Lung microvascular endothelial cell (primary cell): ENCODE measurements around the gene MINDY3. TPM values are rescaled to one million over a fixed set of nuclear protein-coding genes. Genes with fewer than 3 reads are reported as not detected.
A peak's percentile ranks its signal among the peaks of the same experiment; 100 is the strongest.
"Not testable (repeated sequence)": the region's sequence is repeated elsewhere in the genome, so short reads cannot be mapped to it uniquely, and the experiment has no call there.

ENCODE experiments used
- DNase-seq, 2 donors: peaks; one replicate each; pipeline versions ENCODE4 v3.0.0 to v3.0.0-alpha.2; 2010; ENCODE audit warnings: low read depth in 2 of 2
- total RNA-seq: library from RNA; depleted of rRNA; stranded (reverse); fragments of >200 nt; gene quantifications from 2 replicates; pipeline ENCODE4 v1.2.1, GENCODE V29; 2014

MINDY3 gene
- total RNA-seq, 1 donor from 2014 or later: 23.2 TPM

DNA sequence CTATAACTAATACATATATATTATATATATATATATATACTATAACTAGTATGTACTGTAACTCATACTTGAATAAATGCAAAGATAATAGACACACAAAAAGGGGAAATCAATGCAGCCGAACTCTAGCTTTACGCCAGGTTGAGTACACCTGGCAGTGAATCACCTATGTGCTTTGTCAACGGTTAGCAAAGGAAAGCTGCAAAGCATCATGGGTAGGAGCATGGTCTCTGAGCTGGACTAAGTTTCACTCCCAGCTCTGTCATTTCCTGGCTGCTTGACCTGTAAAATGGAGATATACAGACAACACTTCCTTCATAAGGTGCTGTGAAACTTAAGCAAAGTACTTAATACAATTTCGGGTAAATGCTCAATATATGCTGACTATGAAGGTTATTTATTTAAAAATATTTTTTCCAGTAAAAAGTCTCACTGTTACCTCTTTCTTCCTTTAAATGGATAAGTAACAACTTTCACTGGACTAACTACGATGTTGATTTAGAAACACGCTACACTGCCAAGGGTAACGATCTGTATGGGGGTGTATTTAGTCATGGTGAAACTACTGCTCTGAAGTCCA lies 78.8 kb downstream of the MINDY3 start:
- no peak for DNase-seq

DNA sequence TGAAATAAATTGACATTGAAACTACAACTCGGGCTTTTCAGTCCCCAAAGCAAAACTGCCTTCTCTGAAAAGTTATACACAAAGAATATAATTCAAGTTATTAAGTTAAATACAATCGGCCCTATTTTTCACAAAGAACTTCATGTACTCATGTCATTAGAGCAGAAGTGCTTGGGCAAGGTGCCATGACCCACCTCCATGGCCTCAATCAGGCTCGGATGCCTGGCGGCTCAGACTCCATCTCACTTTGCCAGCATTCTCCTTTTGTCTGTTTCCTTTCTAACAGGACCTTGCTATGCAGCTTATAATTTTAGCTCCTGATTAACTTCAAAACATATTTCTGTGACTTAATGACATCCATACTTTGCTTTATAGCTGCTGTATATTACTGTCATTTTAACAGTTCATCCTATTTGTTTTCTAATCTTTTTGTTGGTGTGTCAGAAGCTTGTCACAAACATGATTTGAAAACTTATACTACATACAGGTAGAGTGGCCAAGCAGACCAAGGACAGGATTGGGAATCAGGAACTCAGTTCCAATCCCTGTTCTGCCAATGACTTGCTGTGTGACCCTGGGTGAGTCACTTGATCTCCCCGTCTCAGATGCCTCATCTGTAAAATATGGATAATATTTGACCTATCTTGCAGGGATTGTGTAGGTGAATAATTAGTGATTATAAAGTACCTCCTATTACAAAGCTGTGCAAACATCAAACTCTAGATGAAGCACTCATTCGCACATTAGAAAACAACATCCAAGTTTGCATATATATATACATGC lies 79.8 kb downstream of the MINDY3 start:
- peak; percentile 32 to 45 for DNase-seq

DNA sequence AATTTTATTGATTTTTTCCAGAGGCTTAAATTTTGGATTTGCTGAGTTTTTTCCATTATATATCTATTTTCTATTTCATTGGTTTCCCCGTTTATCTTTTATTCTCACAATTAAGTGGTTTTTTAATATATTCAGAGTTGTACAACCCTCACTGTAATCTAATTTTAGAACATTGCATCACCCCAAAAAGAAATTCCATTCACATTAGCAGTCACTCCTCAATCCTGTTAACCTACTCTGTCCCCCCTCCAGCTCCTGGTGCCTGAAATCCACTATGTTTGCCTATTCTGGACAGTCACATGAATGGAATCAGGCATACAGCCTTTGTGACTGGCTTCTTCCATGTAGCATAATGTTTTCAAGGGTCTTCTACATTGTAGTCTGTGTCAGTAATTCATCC lies 84.8 kb downstream of the MINDY3 start:
- DNase-seq: no peak

DNA sequence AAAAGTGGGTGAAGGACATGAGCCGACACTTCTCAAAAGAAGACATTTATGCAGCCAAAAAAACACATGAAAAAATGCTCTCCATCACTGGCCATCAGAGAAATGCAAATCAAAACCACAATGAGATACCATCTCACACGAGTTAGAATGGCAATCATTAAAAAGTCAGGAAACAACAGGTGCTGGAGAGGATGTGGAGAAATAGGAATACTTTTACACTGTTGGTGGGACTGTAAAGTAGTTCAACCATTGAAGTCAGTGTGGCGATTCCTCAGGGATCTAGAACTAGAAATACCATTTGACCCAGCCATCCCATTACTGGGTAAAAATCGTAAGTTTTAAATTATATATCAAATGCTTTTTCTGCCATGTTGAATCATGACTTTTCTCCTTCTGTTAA lies 85.8 kb downstream of the MINDY3 start:
- not testable (repeated sequence) for DNase-seq

DNA sequence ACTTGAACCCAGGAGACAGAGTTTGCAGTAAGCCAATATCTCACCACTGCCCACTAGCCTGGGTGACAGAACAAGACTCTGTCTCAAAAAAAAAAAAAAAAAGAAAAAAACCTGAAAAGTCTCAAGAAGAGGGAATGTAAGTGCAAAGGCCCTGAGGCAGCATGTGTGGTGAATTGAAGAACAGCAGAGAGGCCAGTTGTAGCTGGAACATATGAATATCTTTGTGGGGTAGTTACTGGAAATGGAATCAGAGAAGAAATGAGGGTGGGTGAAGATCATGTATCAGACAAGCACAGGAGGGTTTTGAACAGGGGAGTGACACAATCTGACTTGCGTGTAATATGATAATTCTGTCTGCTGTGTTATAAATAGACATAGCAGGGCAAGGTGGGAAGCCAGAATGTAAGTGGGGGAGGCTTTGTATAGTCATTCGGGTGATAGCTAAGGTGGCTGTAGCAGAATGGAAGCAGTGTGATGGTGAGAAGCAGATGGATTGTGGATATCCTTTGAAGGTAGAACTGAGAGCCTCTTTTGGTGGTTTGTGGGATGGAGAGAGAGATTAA lies 95.3 kb downstream of the MINDY3 start:
- no peak for DNase-seq

DNA sequence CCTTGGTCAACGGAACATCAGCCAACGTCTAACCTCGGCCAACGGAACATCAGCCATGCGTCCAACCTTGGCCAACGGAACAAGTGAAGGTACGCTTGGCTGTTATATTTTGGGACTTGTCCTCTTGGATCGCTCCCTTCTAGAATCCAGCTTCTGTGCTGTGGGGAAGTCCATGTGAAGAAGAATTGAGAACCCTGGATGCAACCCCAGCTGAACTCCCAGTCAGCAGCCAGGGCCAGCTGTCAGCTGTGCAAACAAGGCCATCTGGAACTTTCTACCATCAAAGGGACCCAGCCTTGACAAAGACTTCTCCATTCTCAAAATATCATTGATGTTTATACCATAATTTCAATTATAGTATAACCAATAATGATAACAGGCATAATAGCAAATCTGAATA lies 97.3 kb downstream of the MINDY3 start:
- DNase-seq: no peak

DNA sequence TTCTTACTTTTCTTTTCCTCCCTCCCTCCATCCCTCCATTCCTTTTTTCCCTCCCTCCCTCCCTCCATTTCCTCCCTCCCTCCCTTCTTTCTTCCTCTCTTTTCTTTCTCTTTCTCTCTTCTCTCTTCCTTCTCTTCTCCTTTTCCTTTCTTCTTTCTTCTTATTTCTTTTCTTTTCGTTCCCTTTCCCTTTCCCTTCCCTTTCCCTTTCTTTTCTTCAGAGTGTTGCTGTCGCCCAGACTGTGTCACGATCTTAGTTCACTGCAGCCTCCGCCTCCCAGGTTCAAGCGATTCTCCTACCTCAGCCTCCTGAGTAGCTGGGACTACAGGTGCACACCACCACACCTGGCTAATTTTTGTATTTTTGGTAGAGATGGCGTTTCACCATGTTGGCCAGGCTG lies 98.1 kb downstream of the MINDY3 start:
- DNase-seq: not testable (repeated sequence)

DNA sequence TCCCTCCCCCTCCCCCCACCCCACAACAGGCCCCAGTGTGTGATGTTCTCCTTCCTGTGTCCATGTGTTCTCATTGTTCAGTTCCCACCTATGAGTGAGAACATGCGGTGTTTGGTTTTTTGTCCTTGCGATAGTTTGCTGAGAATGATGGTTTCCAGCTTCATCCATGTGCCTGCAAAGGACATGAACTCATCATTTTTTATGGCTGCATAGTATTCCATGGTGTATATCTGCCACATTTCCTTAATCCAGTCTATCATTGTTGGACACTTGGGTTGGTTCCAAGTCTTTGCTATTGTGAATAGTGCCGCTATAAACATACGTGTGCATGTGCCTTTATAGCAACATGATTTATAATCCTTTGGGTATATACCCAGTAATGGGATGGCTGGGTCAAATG lies 99.1 kb downstream of the MINDY3 start:
- not testable (repeated sequence) for DNase-seq

DNA sequence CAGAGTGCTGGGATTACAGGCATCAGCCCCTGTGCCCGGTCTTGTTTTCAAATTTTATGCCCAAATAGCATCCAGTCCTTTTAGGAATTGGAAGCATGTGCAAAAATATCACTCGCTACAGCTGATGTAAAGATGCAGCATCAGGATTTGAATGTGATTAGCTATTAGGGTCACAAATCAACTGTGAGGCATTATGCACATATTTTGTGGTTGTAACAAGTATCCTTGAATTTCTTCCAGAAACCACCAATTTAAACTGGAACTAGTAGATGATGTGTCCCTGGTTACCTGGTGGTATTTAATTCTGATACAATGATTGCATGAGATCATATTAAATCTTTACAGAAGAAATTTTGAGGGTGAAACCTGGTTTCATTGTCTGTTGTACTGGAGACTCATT lies 99.6 kb downstream of the MINDY3 start:
- DNase-seq: no peak

DNA sequence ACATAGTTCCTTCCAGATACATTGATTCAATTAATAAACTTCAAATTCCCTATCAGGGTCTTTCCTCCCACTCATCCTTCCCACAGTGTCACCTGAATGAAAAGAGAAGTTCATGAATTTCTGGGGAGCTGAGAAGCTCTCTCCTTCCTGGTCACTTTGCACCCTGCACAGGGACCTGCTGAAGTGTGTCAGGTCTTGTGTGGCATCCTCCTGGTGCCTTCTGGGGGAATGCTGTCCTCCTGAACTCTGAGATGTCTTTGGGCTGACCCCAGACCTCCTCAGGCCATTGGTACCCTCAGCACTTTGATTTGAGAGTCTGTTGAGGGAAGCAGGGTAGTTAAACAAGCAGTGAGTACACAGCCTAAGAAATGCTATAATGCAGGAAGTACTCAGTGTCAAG lies 101.0 kb downstream of the MINDY3 start:
- DNase-seq: no peak

DNA sequence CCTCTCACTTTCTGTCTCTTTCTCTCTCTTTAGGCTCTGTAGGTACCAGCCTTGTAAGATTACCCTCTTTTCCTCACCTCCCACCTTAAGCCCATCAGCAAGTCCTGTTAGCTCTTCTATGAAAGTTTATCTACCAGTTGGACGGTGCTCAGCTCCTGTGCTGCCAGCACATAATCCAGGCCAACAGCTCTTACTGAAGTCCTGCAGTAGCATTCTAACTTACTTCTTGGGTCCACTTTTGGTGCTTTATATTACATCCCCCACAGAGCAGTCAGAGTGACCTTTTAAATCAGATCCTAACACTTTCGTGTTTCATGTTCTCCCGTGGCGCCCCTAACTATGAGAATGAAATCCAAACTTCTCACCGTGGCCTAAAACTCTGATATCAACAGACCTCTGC lies 101.7 kb downstream of the MINDY3 start:
- DNase-seq: no peak

DNA sequence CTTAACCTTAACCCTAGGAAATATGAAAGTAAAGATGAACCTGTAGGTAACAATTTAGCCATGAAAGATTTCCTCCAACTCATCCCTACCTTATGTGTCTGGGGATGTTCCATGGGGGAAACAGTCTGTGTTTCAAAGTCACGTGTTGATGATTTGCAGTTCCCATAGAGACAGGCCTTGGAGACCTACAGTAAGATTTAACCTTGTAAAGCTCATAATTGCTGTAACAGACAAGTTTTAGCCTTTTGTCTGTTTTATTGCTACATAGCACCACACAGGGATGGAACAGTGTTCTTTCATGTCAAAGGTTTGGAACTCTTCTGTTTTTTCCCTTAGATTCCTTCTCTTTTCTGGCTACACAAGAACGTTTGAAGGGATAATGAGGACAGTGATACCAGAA lies 105.4 kb downstream of the MINDY3 start:
- no peak for DNase-seq

DNA sequence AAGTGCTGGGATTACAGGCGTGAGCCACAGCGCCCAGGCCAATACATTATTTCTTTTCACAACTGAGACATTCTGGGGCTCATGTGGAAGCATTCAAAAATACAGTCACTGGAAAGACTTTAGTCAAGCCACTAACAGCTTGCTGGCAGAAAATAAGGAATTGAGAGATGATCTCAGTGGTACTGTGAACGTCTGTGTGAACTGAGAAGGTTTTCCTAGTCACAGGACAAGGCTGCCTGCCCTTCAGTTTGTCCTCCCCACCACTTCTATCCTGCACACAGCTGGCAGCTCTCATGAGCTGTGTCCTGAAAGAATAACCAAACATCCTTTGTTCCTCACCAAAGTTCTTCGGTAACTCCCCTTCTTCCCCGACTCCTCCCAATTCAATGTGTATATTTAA lies 109.3 kb downstream of the MINDY3 start:
- DNase-seq: no peak

DNA sequence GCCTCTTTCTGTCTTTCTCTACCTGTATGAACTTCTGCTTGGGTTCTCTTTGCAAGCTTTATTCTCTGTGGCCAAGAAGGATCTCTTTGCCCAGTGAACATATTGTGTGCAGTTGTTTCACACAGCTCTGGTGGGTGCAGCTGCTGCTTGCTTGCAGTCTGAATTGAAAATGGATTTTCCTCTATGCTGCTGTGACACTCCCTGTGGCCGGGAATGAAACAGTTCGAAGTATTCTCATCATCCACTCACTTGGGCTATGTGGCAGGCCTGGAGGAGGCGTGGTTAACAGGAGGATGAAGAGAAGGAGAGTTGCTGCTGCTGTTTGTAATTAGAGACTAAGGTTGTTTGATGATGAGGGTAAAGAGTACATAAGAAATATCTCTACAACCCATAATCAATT lies 112.2 kb downstream of the MINDY3 start:
- DNase-seq: no peak

DNA sequence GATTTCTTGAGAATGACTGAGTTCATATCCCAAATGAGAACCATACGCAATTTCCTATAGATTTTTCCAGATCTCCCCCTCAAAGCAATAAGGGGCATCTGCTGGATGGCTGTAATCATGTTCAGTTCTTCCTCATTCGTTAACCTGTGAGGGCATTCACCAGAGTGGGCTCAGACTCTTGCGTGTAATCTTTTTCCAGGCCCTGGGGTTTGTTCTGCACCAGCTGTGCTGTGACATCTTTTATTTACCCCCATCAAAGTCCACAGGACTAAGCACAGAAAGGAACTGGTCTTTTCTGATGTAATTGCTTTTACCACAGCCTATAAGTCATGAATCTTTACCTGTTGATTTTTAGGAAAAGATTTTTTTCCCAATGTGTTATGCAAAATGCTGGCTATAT lies 112.7 kb downstream of the MINDY3 start:
- DNase-seq: no peak

DNA sequence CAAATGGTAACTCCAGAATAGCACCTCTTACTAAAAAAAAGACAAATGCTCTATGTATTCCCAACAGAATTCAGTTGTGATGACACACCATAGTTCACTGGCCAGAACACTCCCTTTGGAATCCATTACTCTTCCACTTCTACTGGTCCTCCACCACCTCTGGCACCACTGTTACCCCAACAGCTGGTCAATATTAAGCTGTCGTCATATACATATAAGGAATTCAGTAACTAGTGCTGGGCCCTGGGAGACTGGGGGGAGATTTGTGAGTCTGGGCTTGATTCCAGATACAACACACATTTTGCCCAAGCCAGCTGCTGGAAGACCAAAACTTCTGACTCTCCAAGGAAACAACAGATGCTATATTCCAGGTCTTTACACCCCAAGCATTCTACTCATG lies 114.6 kb downstream of the MINDY3 start:
- DNase-seq: no peak

DNA sequence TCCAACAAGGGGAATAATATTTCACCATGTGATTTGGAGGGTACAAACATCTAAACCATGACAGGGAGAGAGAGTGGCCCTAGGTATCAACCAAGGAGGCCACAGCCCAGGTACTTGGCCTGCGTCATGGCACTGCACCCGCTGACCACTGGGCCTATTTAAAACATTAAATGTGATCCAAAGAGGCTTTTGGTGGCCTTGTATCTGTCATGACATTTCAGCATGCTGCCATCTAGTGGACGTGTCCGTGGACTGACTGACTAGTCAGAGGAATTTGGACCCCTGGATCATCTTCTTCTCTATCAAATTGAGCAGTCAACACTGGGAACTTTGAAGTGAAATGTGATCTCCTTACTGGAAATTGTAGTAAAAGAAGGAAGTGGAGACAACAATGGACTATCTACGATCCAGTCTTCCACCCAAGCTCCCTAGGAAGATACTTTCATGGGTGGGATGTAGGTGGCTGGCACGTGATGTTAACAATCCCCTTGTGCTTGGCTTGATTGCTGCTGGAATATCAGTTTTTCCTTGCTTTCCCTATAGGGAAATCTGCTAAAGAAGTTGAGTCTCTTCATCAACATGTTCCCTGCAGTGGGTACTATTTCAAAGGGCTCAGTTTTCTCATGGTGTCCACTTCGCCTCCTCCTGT lies 116.0 kb downstream of the MINDY3 start:
- DNase-seq: peak; percentile 77 to 87

DNA sequence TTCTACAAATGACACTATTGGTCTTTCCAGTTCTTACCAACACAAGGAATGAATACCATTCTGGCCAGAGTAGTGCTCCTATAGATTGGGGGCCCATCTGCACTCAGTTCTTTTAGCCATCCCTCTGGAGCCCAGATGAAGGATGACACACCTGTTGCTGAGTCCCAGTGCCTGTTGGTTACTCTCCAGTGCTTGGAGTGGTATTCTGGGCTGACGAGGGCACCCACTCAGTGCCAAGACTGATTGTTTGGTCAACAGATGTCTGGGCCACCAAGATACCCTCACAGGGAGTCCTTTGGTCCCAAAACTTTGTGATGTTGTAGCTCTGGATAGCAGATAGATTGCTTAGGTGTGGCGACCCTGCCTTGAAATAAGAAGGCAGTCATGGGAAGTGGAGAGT lies 116.9 kb downstream of the MINDY3 start:
- no peak for DNase-seq

DNA sequence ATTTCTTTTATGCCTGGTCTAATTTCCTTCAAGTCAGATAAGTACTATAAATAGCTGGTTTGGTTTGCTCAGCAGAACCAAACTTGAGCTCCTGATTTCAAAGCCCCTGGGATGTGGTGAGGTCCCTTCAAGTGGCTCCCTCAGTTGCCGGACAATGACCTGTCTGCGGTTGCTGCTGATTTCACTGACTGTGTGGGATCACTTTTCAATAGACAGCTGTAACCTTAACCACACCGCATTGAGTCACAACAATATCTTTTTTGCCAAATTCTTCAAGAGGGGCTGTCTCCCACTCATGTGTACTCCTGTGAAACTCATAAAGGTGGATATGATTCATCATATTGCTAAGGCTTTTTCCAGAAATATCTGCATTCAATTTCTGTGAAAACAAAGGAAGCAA lies 117.5 kb downstream of the MINDY3 start:
- no peak for DNase-seq

DNA sequence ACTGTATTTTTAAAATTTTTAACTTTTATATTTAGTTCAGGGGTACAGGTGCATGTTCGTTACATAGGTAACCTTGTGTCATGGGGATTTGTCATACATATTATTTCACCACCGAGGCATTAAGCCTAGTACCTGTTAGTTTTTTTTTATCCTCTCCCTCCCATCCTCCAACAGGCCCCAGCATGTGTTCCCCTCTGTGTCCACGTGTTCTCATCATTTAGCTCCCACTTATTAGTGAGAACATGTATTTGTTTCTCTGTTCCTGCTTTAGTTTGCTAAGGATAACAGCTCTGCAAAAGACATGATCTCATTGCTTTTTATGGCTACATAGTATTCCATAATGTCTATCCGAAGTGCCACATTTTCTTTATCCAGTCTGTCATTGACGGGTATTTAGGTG lies 118.2 kb downstream of the MINDY3 start:
- no peak for DNase-seq

DNA sequence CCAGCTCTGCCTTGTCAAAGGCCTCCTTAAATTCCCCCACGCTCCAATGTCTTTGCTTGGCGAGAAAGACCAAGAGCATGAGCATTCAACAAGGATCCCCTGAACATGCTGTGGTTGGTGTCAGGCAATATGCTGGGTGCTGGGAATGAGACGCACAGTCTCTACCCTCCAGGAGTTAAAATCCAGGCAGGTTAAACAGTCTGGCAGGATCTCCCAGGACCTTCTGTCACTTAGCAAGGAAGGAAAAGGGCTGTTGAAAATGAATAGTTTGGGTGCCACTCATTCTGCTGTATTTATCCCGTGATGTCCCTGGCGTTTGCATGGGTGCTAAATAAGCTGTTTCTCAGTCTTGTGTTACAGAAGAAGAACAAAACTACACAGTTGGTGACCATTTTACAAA lies 118.7 kb downstream of the MINDY3 start:
- no peak for DNase-seq

DNA sequence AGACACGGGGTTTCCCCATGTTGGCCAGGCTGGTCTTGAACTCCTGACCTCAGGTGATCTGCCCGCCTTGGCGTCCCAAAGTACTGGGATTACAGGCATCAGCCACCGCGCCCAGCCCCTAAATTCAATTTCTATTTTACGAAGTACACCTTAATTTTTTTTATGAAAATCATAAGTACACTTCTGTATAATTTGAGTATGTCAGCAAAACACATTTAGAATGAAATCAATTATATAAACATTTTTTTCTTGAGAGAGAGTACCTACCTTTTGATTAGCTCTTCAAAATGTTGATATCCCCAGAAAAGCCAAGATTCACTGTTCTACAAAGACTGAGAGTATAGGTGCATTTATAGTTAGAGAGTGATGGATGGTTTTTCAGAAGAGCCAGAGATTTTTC lies 120.0 kb downstream of the MINDY3 start:
- DNase-seq: no peak
